ENCODE measurements around the gene SMYD3. TPM values are rescaled to one million over a fixed set of nuclear protein-coding genes. Genes with fewer than 3 reads are reported as not detected.

Gene SMYD3
- total and polyA plus RNA-seq, 9 of the 15 experiments (the other 6 are each of a cell fraction or from before 2014, with no cell fraction given), result 128 to 440 (median 197) TPM

DNA sequence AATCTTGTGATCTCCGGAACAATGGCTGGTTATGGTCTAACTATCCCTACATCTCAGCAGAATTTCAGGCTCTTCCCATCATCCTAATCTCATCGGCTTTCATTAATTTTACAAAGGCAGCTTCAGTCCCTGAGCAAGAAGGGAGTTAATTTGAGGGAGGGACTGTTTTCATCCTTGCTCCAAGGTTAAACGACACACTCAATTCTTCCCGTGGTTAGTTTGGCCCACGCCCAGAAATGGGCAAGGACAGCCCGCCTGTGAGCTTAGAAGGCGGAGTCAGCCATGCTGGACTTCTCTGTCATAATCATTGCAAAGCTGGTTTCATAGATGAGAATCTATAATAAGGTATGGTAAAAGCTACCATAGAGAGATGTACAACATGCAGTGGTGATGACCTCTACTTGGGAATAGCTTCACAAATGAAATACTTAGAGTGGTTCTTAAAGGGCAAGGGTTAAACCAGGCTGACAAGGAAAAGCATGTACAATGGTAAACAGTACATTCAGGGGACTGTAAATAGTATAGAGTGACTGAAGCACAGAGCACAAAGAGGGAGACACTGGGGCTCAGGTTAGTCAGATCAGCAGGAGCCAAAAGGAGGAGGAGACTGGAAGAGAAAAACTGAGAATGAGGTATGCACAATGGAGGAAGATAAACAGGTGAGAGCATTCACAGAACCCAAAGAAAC, 108.8 kb downstream of the SMYD3 start:
- Histone ChIP-seq H2AFZ (ENCODE audit: low read depth, low read length) (peak overlapping the region; percentile 63; the same call in 1 of the 2 replicates), H3K4me1 (replicated peaks in 1 of 2; ENCODE audit: control insufficient read depth in 2 of 2, insufficient read depth in 2 of 2, low read length in 2 of 2) (peaks cover 0 to 8% of the 10 kb centered on the region in 2 experiments; a peak in 2 of 5 replicates), H4K20me1 (replicated peaks; ENCODE audit: control insufficient read depth, insufficient read depth, low read length) (no peaks in the 10 kb centered on the region), H3K36me3 (ENCODE audit: control insufficient read depth, insufficient read depth, low read length) (no peaks in the 10 kb centered on the region), H3K27me3 (ENCODE audit: control insufficient read depth in 2 of 2, insufficient read depth in 2 of 2, low read length in 2 of 2) (no peaks in the 10 kb centered on the region), H3K27ac (ENCODE audit: extremely low read depth, low read depth, low read length) (no peak overlapping the region), H3K4me2 (ENCODE audit: insufficient read depth, low read length) (peak overlapping the region; percentile 23; the same call in 1 of the 2 replicates), H3K9me1 (ENCODE audit: control insufficient read depth, insufficient read depth, low read length) (no peaks in the 10 kb centered on the region), H3K9ac (ENCODE audit: insufficient read depth in 1 of 2, low read depth in 2 of 2, low read length in 2 of 2) (no peak overlapping the region), H3K9me3 (replicated peaks; ENCODE audit: control insufficient read depth, insufficient read depth, low read depth, low read length) (no peaks in the 10 kb centered on the region), H3K79me2 (ENCODE audit: control insufficient read depth, insufficient read depth, low read length) (no peaks in the 10 kb centered on the region), H3K4me3 (no peak overlapping the region)
- intact Hi-C loops (cut with micrococcal nuclease), result no loop called here
- 28% methylated on average over 7 of the region's 7 CpGs for WGBS (ENCODE audit: insufficient coverage, low coverage, missing lambda C conversion rate)
- ATAC-seq (peak; percentile 82), FAIRE-seq (peak; percentile 26), DNase-seq (ENCODE audit: extremely low read depth in 1 of 4, low spot score in 3 of 4) (peak in 3 of 4 experiments; percentile 20 to 54 (median 20))
- in situ Hi-C loops (cut with MboI), result no loop called here
- ChIA-PET CTCF (ENCODE audit: low intra/inter-chr PET ratio) (no interaction called here), POLR2A (interaction anchor here (1.3 kb wide), 2 partner anchors 15 to 16 kb away, joined by 3 to 5 read pairs; no protein-coding TSS in a partner anchor)
- BruUV-seq (replicated peaks), result no TSS peak
- no peak for TF ChIP-seq CBFA2T2 (conservative IDR thresholded peaks at IDR 0.05)
- TF ChIP-seq SRF (CRISPR knock-in tag; IDR thresholded peaks at IDR 0.05), result peak in 1 of 2 experiments; percentile 53; a peak in 1 of 4 replicates
- TF ChIP-seq ZNF764 (CRISPR knock-in tag; IDR thresholded peaks at IDR 0.05; ENCODE audit: low read depth), result no peak
- no peak for TF ChIP-seq ZBTB1 (CRISPR knock-in tag; IDR thresholded peaks at IDR 0.05; ENCODE audit: borderline replicate concordance, low read depth)
- no peak for TF ChIP-seq U2AF1 (optimal IDR thresholded peaks at IDR 0.05; ENCODE audit: low read depth, low read length)
- TF ChIP-seq, protein P1, sequence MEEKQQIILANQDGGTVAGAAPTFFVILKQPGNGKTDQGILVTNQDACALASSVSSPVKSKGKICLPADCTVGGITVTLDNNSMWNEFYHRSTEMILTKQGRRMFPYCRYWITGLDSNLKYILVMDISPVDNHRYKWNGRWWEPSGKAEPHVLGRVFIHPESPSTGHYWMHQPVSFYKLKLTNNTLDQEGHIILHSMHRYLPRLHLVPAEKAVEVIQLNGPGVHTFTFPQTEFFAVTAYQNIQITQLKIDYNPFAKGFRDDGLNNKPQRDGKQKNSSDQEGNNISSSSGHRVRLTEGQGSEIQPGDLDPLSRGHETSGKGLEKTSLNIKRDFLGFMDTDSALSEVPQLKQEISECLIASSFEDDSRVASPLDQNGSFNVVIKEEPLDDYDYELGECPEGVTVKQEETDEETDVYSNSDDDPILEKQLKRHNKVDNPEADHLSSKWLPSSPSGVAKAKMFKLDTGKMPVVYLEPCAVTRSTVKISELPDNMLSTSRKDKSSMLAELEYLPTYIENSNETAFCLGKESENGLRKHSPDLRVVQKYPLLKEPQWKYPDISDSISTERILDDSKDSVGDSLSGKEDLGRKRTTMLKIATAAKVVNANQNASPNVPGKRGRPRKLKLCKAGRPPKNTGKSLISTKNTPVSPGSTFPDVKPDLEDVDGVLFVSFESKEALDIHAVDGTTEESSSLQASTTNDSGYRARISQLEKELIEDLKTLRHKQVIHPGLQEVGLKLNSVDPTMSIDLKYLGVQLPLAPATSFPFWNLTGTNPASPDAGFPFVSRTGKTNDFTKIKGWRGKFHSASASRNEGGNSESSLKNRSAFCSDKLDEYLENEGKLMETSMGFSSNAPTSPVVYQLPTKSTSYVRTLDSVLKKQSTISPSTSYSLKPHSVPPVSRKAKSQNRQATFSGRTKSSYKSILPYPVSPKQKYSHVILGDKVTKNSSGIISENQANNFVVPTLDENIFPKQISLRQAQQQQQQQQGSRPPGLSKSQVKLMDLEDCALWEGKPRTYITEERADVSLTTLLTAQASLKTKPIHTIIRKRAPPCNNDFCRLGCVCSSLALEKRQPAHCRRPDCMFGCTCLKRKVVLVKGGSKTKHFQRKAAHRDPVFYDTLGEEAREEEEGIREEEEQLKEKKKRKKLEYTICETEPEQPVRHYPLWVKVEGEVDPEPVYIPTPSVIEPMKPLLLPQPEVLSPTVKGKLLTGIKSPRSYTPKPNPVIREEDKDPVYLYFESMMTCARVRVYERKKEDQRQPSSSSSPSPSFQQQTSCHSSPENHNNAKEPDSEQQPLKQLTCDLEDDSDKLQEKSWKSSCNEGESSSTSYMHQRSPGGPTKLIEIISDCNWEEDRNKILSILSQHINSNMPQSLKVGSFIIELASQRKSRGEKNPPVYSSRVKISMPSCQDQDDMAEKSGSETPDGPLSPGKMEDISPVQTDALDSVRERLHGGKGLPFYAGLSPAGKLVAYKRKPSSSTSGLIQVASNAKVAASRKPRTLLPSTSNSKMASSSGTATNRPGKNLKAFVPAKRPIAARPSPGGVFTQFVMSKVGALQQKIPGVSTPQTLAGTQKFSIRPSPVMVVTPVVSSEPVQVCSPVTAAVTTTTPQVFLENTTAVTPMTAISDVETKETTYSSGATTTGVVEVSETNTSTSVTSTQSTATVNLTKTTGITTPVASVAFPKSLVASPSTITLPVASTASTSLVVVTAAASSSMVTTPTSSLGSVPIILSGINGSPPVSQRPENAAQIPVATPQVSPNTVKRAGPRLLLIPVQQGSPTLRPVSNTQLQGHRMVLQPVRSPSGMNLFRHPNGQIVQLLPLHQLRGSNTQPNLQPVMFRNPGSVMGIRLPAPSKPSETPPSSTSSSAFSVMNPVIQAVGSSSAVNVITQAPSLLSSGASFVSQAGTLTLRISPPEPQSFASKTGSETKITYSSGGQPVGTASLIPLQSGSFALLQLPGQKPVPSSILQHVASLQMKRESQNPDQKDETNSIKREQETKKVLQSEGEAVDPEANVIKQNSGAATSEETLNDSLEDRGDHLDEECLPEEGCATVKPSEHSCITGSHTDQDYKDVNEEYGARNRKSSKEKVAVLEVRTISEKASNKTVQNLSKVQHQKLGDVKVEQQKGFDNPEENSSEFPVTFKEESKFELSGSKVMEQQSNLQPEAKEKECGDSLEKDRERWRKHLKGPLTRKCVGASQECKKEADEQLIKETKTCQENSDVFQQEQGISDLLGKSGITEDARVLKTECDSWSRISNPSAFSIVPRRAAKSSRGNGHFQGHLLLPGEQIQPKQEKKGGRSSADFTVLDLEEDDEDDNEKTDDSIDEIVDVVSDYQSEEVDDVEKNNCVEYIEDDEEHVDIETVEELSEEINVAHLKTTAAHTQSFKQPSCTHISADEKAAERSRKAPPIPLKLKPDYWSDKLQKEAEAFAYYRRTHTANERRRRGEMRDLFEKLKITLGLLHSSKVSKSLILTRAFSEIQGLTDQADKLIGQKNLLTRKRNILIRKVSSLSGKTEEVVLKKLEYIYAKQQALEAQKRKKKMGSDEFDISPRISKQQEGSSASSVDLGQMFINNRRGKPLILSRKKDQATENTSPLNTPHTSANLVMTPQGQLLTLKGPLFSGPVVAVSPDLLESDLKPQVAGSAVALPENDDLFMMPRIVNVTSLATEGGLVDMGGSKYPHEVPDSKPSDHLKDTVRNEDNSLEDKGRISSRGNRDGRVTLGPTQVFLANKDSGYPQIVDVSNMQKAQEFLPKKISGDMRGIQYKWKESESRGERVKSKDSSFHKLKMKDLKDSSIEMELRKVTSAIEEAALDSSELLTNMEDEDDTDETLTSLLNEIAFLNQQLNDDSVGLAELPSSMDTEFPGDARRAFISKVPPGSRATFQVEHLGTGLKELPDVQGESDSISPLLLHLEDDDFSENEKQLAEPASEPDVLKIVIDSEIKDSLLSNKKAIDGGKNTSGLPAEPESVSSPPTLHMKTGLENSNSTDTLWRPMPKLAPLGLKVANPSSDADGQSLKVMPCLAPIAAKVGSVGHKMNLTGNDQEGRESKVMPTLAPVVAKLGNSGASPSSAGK (IDR thresholded peaks at IDR 0.05), result no peak
- TF ChIP-seq E2F1 (CRISPR knock-in tag; IDR thresholded peaks at IDR 0.05), result no peak

All from K562 (cell line).